ENCODE measurements around the gene GABARAP.

The GABARAP gene

DNA sequence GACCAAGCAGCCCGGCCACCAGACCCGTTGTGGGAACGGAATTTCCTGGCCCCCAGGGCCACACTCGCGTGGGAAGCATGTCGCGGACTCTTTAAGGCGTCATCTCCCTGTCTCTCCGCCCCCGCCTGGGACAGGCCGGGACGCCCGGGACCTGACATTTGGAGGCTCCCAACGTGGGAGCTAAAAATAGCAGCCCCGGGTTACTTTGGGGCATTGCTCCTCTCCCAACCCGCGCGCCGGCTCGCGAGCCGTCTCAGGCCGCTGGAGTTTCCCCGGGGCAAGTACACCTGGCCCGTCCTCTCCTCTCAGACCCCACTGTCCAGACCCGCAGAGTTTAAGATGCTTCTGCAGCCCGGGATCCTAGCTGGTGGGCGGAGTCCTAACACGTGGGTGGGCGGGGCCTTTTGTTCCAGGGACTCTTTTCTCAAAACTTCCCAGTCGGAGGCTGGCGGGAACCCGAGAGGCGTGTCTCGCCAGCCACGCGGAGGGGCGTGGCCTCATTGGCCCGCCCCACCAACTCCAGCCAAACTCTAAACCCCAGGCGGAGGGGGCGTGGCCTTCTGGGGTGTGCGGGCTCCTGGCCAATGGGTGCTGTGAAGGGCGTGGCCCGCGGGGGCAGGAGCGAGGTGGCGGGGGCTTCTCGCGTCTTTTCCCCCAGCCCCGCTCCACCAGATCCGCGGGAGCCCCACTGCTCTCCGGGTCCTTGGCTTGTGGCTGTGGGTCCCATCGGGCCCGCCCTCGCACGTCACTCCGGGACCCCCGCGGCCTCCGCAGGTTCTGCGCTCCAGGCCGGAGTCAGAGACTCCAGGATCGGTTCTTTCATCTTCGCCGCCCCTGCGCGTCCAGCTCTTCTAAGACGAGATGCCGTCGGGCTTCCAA lies 39.1 kb upstream of the GABARAP start, which contains the start of gene SLC2A4 (continued):
- TF ChIP-seq YY2 (tag by site-specific recombination; IDR thresholded peaks at IDR 0.05) (no peak), ZIC2 (tag by site-specific recombination; IDR thresholded peaks at IDR 0.05) (peak; percentile 70), SCRT1 (tag by site-specific recombination; IDR thresholded peaks at IDR 0.05; ENCODE audit: borderline replicate concordance) (no peak), OSR2 (tag by site-specific recombination; IDR thresholded peaks at IDR 0.05) (no peak), ZNF239 (tag by site-specific recombination; IDR thresholded peaks at IDR 0.05) (no peak), ZNF202 (tag by site-specific recombination; IDR thresholded peaks at IDR 0.05; ENCODE audit: borderline replicate concordance) (no peak), ZNF561 (tag by site-specific recombination; IDR thresholded peaks at IDR 0.05; ENCODE audit: borderline replicate concordance) (no peak), ZNF423 (tag by site-specific recombination; IDR thresholded peaks at IDR 0.05) (no peak), ZNF624 (tag by site-specific recombination; IDR thresholded peaks at IDR 0.05) (no peak), ZSCAN16 (tag by site-specific recombination; IDR thresholded peaks at IDR 0.05) (no peak), TCF7L2 (IDR thresholded peaks at IDR 0.05; ENCODE audit: borderline replicate concordance, low read depth, low read length) (peak; percentile 92), ZBTB17 (tag by site-specific recombination; IDR thresholded peaks at IDR 0.05) (peak; percentile 86), KLF10 (tag by site-specific recombination; IDR thresholded peaks at IDR 0.05) (peak; percentile 98), MEIS1 (CRISPR knock-in tag; IDR thresholded peaks at IDR 0.05; ENCODE audit: borderline replicate concordance) (no peak), ZNF37A (tag by site-specific recombination; IDR thresholded peaks at IDR 0.05) (no peak), ZBTB7A (tag by site-specific recombination; IDR thresholded peaks at IDR 0.05; ENCODE audit: low read depth) (0 out of 2 replicates have a peak, but pooled peaks have one; percentile 49), RBAK (tag by site-specific recombination; IDR thresholded peaks at IDR 0.05) (no peak), ZNF548 (tag by site-specific recombination; IDR thresholded peaks at IDR 0.05) (no peak; the same call in 1 of the 2 replicates), MYNN (tag by site-specific recombination; IDR thresholded peaks at IDR 0.05; ENCODE audit: borderline replicate concordance) (no peak), ZNF660 (tag by site-specific recombination; IDR thresholded peaks at IDR 0.05) (no peak), ZXDB (tag by site-specific recombination; IDR thresholded peaks at IDR 0.05) (no peak), SP2 (tag by site-specific recombination; IDR thresholded peaks at IDR 0.05) (peak; percentile 88), ZNF521 (tag by site-specific recombination; IDR thresholded peaks at IDR 0.05) (no peak), ZNF610 (tag by site-specific recombination; IDR thresholded peaks at IDR 0.05; ENCODE audit: borderline replicate concordance) (no peak), KLF16 (tag by site-specific recombination; IDR thresholded peaks at IDR 0.05) (peak; percentile 57; the same call in 1 of the 2 replicates), ZBTB8A (tag by site-specific recombination; IDR thresholded peaks at IDR 0.05) (no peak), GLI2 (tag by site-specific recombination; IDR thresholded peaks at IDR 0.05; ENCODE audit: borderline replicate concordance, low read depth) (no peak), KLF1 (tag by site-specific recombination; IDR thresholded peaks at IDR 0.05) (peak; percentile 70), ZNF560 (tag by site-specific recombination; IDR thresholded peaks at IDR 0.05; ENCODE audit: borderline replicate concordance) (no peak), ZNF571 (tag by site-specific recombination; IDR thresholded peaks at IDR 0.05) (no peak), ZFHX2 (tag by site-specific recombination; conservative IDR thresholded peaks at IDR 0.05) (peak; percentile 76), ZNF549 (tag by site-specific recombination; IDR thresholded peaks at IDR 0.05) (no peak)
- TF ChIP-seq, protein P1, sequence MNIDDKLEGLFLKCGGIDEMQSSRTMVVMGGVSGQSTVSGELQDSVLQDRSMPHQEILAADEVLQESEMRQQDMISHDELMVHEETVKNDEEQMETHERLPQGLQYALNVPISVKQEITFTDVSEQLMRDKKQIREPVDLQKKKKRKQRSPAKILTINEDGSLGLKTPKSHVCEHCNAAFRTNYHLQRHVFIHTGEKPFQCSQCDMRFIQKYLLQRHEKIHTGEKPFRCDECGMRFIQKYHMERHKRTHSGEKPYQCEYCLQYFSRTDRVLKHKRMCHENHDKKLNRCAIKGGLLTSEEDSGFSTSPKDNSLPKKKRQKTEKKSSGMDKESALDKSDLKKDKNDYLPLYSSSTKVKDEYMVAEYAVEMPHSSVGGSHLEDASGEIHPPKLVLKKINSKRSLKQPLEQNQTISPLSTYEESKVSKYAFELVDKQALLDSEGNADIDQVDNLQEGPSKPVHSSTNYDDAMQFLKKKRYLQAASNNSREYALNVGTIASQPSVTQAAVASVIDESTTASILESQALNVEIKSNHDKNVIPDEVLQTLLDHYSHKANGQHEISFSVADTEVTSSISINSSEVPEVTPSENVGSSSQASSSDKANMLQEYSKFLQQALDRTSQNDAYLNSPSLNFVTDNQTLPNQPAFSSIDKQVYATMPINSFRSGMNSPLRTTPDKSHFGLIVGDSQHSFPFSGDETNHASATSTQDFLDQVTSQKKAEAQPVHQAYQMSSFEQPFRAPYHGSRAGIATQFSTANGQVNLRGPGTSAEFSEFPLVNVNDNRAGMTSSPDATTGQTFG (tag by site-specific recombination; IDR thresholded peaks at IDR 0.05; ENCODE audit: borderline replicate concordance) = no peak
- TF ChIP-seq, protein P2, sequence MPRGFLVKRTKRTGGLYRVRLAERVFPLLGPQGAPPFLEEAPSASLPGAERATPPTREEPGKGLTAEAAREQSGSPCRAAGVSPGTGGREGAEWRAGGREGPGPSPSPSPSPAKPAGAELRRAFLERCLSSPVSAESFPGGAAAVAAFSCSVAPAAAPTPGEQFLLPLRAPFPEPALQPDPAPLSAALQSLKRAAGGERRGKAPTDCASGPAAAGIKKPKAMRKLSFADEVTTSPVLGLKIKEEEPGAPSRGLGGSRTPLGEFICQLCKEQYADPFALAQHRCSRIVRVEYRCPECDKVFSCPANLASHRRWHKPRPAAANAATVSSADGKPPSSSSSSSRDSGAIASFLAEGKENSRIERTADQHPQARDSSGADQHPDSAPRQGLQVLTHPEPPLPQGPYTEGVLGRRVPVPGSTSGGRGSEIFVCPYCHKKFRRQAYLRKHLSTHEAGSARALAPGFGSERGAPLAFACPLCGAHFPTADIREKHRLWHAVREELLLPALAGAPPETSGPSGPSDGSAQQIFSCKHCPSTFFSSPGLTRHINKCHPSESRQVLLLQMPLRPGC (tag by site-specific recombination; IDR thresholded peaks at IDR 0.05) = no peak
- TF ChIP-seq, protein P3, sequence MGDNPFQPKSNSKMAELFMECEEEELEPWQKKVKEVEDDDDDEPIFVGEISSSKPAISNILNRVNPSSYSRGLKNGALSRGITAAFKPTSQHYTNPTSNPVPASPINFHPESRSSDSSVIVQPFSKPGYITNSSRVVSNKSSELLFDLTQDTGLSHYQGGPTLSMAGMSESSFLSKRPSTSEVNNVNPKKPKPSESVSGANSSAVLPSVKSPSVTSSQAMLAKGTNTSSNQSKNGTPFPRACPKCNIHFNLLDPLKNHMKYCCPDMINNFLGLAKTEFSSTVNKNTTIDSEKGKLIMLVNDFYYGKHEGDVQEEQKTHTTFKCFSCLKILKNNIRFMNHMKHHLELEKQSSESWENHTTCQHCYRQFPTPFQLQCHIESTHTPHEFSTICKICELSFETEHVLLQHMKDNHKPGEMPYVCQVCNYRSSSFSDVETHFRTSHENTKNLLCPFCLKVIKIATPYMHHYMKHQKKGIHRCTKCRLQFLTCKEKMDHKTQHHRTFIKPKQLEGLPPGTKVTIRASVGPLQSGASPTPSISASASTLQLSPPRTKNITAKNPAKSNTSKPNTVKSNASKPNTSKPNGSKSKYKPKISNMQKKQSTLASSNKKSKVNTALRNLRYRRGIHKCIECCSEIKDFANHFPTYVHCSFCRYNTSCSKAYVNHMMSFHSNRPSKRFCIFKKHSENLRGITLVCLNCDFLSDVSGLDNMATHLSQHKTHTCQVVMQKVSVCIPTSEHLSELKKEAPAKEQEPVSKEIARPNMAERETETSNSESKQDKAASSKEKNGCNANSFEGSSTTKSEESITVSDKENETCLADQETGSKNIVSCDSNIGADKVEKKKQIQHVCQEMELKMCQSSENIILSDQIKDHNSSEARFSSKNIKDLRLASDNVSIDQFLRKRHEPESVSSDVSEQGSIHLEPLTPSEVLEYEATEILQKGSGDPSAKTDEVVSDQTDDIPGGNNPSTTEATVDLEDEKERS (tag by site-specific recombination; IDR thresholded peaks at IDR 0.05) = no peak
